Liver (tissue), 3 donors: ENCODE data around the gene TEP1.

Experiments used
- EGR1 ChIP-seq, 2 donors: IDR thresholded peaks; 2 replicates each; pipeline ENCODE4 v1.6.1; 2016 to 2018; ENCODE audit warnings: antibody characterized with exemption in 2 of 2, low read depth in 2 of 2
- GABPA ChIP-seq, 2 donors: IDR thresholded peaks in 1 of 2; conservative IDR thresholded peaks in 1 of 2; 2 replicates each; pipeline ENCODE4 v1.6.1; 2016; ENCODE audit warnings: antibody characterized with exemption in 2 of 2, mild to moderate bottlenecking in 1 of 2, moderate library complexity in 1 of 2
- HNF4A ChIP-seq, 2 donors: conservative IDR thresholded peaks; 2 replicates each; pipeline ENCODE4 v1.6.1; 2016; ENCODE audit warnings: antibody characterized with exemption in 2 of 2, mild to moderate bottlenecking in 2 of 2
- JUND ChIP-seq, 2 donors: IDR thresholded peaks; 2 replicates each; pipeline ENCODE4 v1.6.1; 2016; ENCODE audit warnings: antibody characterized with exemption in 2 of 2
- NR2F2 ChIP-seq: IDR thresholded peaks from 2 replicates; pipeline ENCODE4 v1.6.1; 2016; ENCODE audit warnings: antibody characterized with exemption
- RAD21 ChIP-seq, 2 donors: IDR thresholded peaks; 2 replicates each; pipeline ENCODE4 v1.6.1; 2016; ENCODE audit warnings: antibody characterized with exemption in 2 of 2, mild to moderate bottlenecking in 2 of 2
- SP1 ChIP-seq: IDR thresholded peaks from 2 replicates; pipeline ENCODE4 v1.6.1; 2018; ENCODE audit warnings: antibody characterized with exemption, mild to moderate bottlenecking
- TAF1 ChIP-seq: conservative IDR thresholded peaks from 2 replicates; pipeline ENCODE4 v1.6.1; 2016; ENCODE audit warnings: antibody characterized with exemption, mild to moderate bottlenecking
- YY1 ChIP-seq: IDR thresholded peaks from 2 replicates; pipeline ENCODE4 v1.6.1; 2016; ENCODE audit warnings: antibody characterized with exemption, mild to moderate bottlenecking
- ZBTB33 ChIP-seq: IDR thresholded peaks from 2 replicates; pipeline ENCODE4 v1.6.1; 2016; ENCODE audit warnings: antibody characterized with exemption
- TF ChIP-seq, protein P1 (sequence below): fragments of 150-350 bp; IDR thresholded peaks from 2 replicates; pipeline ENCODE4 v1.5.1; 2017; ENCODE audit warnings: improper control_type of control experiment, low read depth, low read length; ENCODE audit not compliant: missing input control
- TF ChIP-seq, protein P2 (sequence below): IDR thresholded peaks from 2 replicates; pipeline ENCODE4 v1.6.1; 2016; ENCODE audit warnings: antibody characterized with exemption, mild to moderate bottlenecking
- donor health status: healthy.
- donor health status: healthy.

DNA sequence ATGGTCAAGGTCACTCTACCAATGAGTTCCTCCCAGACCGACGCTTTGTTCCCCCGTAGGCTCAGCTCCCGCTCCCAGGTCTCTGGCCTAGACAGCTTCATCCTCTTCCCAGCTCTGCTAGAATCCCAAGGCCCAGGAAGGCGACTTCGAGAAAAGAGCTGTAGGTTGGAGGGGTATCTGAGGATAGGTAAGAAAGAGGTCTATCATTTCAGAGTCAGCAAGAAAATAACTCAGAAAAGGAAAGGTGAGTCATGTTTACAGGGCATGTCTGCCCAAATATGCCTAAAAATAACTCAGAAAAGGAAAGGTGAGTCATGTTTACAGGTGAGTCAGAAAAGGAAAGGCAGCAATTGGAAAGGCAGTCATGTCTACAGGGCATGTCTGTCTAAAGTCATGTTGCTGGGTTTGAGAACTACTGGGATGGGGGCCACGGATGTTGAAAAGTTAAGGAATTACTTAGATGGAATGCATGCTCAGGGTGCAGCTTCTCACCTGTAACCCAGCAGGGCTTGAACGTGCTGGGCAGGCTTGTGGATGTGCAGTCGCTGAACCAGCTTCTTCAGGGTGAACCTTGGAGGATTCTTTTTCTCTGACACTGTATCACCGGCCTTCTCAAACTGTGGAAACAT lies 12.2 kb downstream of the TEP1 start:
- TF ChIP-seq, protein P1, sequence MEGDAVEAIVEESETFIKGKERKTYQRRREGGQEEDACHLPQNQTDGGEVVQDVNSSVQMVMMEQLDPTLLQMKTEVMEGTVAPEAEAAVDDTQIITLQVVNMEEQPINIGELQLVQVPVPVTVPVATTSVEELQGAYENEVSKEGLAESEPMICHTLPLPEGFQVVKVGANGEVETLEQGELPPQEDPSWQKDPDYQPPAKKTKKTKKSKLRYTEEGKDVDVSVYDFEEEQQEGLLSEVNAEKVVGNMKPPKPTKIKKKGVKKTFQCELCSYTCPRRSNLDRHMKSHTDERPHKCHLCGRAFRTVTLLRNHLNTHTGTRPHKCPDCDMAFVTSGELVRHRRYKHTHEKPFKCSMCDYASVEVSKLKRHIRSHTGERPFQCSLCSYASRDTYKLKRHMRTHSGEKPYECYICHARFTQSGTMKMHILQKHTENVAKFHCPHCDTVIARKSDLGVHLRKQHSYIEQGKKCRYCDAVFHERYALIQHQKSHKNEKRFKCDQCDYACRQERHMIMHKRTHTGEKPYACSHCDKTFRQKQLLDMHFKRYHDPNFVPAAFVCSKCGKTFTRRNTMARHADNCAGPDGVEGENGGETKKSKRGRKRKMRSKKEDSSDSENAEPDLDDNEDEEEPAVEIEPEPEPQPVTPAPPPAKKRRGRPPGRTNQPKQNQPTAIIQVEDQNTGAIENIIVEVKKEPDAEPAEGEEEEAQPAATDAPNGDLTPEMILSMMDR: no peak
- TF ChIP-seq SP1: no peak
- no peak for TF ChIP-seq JUND (IDR thresholded peaks at IDR 0.05)
- no peak for TF ChIP-seq GABPA (IDR thresholded peaks at IDR 0.05 in 1 of 2, conservative IDR thresholded peaks at IDR 0.05 in 1 of 2)
- no peak for TF ChIP-seq TAF1
- TF ChIP-seq, protein P2, sequence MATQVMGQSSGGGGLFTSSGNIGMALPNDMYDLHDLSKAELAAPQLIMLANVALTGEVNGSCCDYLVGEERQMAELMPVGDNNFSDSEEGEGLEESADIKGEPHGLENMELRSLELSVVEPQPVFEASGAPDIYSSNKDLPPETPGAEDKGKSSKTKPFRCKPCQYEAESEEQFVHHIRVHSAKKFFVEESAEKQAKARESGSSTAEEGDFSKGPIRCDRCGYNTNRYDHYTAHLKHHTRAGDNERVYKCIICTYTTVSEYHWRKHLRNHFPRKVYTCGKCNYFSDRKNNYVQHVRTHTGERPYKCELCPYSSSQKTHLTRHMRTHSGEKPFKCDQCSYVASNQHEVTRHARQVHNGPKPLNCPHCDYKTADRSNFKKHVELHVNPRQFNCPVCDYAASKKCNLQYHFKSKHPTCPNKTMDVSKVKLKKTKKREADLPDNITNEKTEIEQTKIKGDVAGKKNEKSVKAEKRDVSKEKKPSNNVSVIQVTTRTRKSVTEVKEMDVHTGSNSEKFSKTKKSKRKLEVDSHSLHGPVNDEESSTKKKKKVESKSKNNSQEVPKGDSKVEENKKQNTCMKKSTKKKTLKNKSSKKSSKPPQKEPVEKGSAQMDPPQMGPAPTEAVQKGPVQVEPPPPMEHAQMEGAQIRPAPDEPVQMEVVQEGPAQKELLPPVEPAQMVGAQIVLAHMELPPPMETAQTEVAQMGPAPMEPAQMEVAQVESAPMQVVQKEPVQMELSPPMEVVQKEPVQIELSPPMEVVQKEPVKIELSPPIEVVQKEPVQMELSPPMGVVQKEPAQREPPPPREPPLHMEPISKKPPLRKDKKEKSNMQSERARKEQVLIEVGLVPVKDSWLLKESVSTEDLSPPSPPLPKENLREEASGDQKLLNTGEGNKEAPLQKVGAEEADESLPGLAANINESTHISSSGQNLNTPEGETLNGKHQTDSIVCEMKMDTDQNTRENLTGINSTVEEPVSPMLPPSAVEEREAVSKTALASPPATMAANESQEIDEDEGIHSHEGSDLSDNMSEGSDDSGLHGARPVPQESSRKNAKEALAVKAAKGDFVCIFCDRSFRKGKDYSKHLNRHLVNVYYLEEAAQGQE: no peak
- TF ChIP-seq YY1: no peak
- TF ChIP-seq RAD21 (IDR thresholded peaks at IDR 0.05): no peak
- TF ChIP-seq ZBTB33: no peak
- TF ChIP-seq EGR1 (IDR thresholded peaks at IDR 0.05; ENCODE audit: low read depth in 2 of 2): no peak
- TF ChIP-seq HNF4A (conservative IDR thresholded peaks at IDR 0.05): no peak
- TF ChIP-seq NR2F2: no peak
